Measurements from ENCODE around the gene TNFRSF19.

Gene TNFRSF19

GRCh38 chr13:23554000-23554399, 16.2 kb upstream of the TNFRSF19 start:
- DNase-seq (ENCODE audit: low read depth in 1 of 2, low spot score in 1 of 2): no peak
- in situ Hi-C loops (cut with HindIII; ENCODE audit: low pct_unique_long_range_greater_than_20kb, low sequenced_read_pairs): no loop called here
- TF ChIP-seq JUND (IDR thresholded peaks at IDR 0.05; ENCODE audit: low read depth): no peak

DNA sequence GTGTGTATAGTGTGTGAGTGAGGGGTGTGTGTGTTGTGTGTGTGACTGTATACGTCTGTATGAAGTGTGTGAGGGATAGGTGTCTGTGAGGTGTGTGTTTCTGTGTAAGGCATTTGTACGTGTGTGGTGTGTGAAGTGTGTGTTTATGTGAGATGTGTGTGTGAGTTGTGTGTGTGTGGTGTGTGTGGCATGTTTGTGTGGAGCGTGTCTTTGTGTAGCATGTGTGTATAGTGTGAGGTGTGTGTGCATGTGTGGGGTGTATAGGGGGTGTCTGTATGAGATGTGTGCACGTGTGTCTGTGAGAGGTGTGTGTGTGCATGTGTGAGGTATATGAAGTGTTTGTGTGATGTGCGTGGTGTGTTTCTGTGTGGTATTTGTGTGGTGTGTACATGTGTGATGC, 13.2 kb upstream of the TNFRSF19 start:
- in situ Hi-C loops (cut with HindIII; ENCODE audit: low pct_unique_long_range_greater_than_20kb, low sequenced_read_pairs): no loop called here
- no peak for DNase-seq (ENCODE audit: low read depth in 1 of 2, low spot score in 1 of 2)
- TF ChIP-seq JUND (IDR thresholded peaks at IDR 0.05; ENCODE audit: low read depth): no peak

DNA sequence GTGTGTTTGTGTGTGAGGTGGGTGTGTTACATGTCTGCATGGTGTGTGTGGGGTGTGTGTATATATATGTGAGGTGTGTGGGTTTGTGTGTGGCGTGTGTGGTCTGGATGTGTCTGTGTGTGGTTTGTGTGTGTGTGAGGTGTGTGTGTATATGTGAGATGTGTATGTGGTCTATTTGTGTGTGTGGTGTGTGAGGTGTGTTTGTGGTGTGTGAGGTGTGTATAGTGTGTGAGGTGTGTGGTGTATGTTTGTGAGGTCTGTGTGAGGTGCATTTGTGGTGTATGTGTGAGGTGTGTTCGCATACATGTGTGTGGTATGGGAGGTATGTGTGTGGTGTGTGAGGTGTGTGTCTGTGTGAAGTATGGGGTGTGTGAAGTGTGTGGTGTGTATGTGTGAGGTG, 12.5 kb upstream of the TNFRSF19 start:
- in situ Hi-C loops (cut with HindIII; ENCODE audit: low pct_unique_long_range_greater_than_20kb, low sequenced_read_pairs): no loop called here
- TF ChIP-seq JUND (IDR thresholded peaks at IDR 0.05; ENCODE audit: low read depth): no peak

DNA sequence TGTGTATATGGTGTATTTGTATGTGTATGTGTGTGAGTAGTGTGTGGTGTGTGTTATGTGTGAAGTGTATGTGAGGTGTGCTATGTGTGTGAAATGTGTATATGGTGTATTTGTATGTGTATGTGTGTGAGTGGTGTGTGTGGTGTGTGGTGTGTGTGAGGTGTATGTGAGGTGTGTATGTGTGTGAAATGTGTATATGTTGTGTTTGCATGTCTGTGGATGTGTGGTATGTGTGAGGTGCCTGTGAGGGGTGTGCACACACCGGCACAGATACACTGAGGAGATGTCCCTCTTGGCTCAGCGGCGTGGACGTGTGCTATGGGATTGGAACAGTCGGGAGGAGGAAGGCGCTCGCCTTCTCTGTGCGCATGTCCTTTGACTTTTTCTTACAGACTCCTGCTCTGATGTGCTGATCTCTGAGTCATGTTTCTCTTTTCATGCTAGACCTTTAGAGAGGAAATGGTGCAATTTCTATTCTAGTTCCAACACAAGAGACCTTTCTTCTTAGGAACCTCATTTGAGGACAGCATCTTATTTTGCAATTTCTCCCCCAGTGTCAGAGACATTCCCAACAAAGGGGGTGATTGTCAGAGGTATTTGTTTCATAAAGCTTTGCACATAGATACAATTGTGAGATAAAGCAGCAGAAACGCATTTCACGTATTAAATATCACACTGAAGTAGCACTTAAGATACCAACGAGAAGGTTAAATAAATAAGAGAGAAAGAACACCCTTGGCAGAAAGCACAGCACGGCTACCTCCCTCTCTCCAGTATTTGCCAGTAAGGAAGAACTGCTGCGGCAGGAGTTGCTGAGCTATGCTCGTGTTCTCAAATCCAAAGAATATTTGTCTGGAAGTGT, 11.3 kb upstream of the TNFRSF19 start:
- in situ Hi-C loops (cut with HindIII; ENCODE audit: low pct_unique_long_range_greater_than_20kb, low sequenced_read_pairs): no loop called here
- peak in 1 of 2 experiments; percentile 30 for DNase-seq (ENCODE audit: low read depth in 1 of 2, low spot score in 1 of 2)
- TF ChIP-seq JUND (IDR thresholded peaks at IDR 0.05; ENCODE audit: low read depth): no peak

More for the DNA sequence above, 12.5 kb upstream of the TNFRSF19 start:
- DNase-seq (ENCODE audit: low read depth in 1 of 2, low spot score in 1 of 2): no peak

GRCh38 chr13:23560571-23561089, 9.6 kb upstream of the TNFRSF19 start:
- no peak for TF ChIP-seq JUND (IDR thresholded peaks at IDR 0.05; ENCODE audit: low read depth)
- in situ Hi-C loops (cut with HindIII; ENCODE audit: low pct_unique_long_range_greater_than_20kb, low sequenced_read_pairs): no loop called here
- DNase-seq (ENCODE audit: low read depth in 1 of 2, low spot score in 1 of 2): no peak

DNA sequence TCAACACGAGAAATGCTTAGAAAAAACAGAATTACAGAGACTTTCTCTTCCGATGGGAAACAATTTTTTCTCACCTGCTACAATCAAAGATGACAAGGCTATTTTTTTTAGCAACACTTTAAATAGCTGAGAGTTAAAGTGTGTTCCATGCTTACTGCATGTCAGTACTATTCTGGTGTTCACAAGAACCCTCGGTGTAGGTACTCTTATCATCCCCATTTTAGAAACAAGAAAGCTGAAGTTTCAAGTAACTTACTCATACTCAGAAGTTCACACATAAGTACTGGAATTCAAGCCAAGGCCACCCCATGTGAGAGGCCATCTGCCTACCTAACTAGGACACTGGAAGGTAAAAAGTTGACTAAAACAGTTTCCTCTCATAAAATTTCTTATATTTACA, 9.0 kb upstream of the TNFRSF19 start:
- no peak for TF ChIP-seq JUND (IDR thresholded peaks at IDR 0.05; ENCODE audit: low read depth)
- in situ Hi-C loops (cut with HindIII; ENCODE audit: low pct_unique_long_range_greater_than_20kb, low sequenced_read_pairs): no loop called here
- no peak for DNase-seq (ENCODE audit: low read depth in 1 of 2, low spot score in 1 of 2)

- DNase-seq (ENCODE audit: low read depth in 1 of 2, low spot score in 1 of 2): no peak
- in situ Hi-C loops (cut with HindIII; ENCODE audit: low pct_unique_long_range_greater_than_20kb, low sequenced_read_pairs): no loop called here
- TF ChIP-seq JUND (IDR thresholded peaks at IDR 0.05; ENCODE audit: low read depth): no peak
Measured at GRCh38 chr13:23563085-23563845, 6.9 kb upstream of the TNFRSF19 start.

DNA sequence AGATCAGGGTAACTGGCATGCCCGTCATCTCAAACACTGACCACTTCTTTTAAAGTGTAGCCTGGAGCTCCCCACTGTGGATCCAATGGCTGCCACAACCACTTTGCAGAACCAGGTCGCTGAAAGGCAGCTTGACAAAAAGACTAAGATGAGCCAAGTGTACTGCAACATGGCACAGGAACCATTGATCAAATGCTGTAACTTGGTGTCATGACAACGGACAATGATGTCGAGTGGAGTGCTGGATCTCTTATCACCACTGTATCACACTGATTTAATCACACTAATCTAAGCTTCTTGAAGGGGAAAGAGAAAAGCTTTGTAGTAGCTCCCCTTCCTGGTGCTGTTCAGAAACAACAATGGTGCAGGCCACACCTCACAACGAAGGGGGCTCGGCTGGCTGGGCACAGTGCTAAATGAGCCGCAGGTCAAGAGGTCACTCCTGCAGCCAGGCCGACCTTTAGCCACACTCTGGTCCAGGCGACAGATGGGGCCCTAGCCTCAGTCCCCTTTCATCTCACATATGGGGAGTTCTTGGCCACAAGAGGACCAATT, 2.2 kb upstream of the TNFRSF19 start:
- in situ Hi-C loops (cut with HindIII; ENCODE audit: low pct_unique_long_range_greater_than_20kb, low sequenced_read_pairs): no loop called here
- no peak for TF ChIP-seq JUND (IDR thresholded peaks at IDR 0.05; ENCODE audit: low read depth)
- peak in 1 of 2 experiments; percentile 10 for DNase-seq (ENCODE audit: low read depth in 1 of 2, low spot score in 1 of 2)

DNA sequence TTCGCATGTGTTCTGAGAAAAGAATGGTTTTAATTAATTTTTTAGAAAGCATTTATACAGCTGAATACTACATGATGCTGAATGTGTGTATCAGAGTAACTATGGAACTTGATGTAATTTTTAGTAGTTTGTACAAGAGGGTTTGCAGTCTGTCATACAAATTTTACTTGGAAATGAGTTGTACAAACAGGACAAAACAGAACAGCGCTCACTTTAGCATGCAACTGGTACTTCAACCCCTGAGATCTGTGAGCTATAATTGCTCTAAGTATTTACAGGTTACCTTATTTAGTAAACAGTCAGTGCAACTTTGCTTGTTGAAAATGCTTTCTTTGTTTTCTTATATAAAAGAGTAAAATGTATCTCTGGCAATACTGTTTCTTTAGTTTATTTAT, 706 bp downstream of the TNFRSF19 start:
- DNase-seq (ENCODE audit: low read depth in 1 of 2, low spot score in 1 of 2): no peak
- in situ Hi-C loops (cut with HindIII; ENCODE audit: low pct_unique_long_range_greater_than_20kb, low sequenced_read_pairs): no loop called here

GRCh38 chr13:23571431-23571830, 1.2 kb downstream of the TNFRSF19 start:
- no peak for TF ChIP-seq JUND (IDR thresholded peaks at IDR 0.05; ENCODE audit: low read depth)
- in situ Hi-C loops (cut with HindIII; ENCODE audit: low pct_unique_long_range_greater_than_20kb, low sequenced_read_pairs): no loop called here

More for the DNA sequence above, 706 bp downstream of the TNFRSF19 start:
- TF ChIP-seq JUND (IDR thresholded peaks at IDR 0.05; ENCODE audit: low read depth): no peak

GRCh38 chr13:23572836-23573235, 2.6 kb downstream of the TNFRSF19 start:
- DNase-seq (ENCODE audit: low read depth in 1 of 2, low spot score in 1 of 2): no peak
- no peak for TF ChIP-seq JUND (IDR thresholded peaks at IDR 0.05; ENCODE audit: low read depth)
- in situ Hi-C loops (cut with HindIII; ENCODE audit: low pct_unique_long_range_greater_than_20kb, low sequenced_read_pairs): no loop called here

More at GRCh38 chr13:23571431-23571830, 1.2 kb downstream of the TNFRSF19 start:
- DNase-seq (ENCODE audit: low read depth in 1 of 2, low spot score in 1 of 2): no peak

DNA sequence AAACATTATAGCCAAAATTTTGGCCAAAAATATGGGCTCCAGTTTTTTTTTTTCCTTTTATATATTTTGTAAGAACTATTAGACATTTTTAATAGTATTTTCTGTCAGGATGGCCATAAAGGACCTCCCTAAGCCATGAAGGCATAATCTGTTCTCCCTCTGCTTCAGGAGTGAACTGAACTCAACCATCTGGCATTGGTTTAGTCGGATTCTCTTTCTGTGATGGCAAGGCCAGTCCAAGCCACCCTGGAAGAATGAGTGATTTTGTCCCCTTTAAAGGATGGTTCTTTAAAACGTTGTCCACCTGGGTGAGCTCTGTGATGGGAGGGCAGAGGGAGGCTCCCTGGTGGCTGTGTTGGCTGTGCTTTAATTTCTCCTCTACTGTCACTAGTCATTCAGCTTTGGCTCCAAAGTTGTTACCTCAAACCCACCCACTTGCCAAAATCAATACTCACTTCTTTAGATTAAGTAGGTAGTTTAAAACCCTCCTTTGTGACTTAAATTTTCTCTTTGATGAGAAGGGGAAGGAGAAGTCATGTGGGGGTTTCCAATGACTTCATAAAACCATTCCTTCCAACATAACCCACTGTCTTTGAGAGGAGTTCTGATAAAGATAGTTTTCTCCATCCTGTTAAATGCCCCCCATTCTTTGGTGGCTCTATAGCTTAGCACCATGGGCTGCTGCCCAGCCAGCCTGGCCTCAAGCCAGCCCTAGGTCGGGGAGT, 4.4 kb downstream of the TNFRSF19 start:
- in situ Hi-C loops (cut with HindIII; ENCODE audit: low pct_unique_long_range_greater_than_20kb, low sequenced_read_pairs): no loop called here
- no peak for TF ChIP-seq JUND (IDR thresholded peaks at IDR 0.05; ENCODE audit: low read depth)

More for the DNA sequence above, 4.4 kb downstream of the TNFRSF19 start:
- no peak for DNase-seq (ENCODE audit: low read depth in 1 of 2, low spot score in 1 of 2)

Measured in T47D (cell line).